Stimulated activated CD4-positive, alpha-beta T cell treated with anti-CD3 and anti-CD28 coated beads, Interleukin-12 subunit alpha, Interleukin-12 subunit beta, amount 100 ng/mL, for 4 hours (primary cell): ENCODE results near the gene CASZ1.

Source experiments
- DNase-seq: peaks from one replicate; pipeline ENCODE4 v3.0.0-alpha.2; 2020

Gene CASZ1

GRCh38 chr1:10745886-10746455 lies 50.5 kb downstream of the CASZ1 start:
- no peak for DNase-seq

GRCh38 chr1:10745383-10745782 lies 51.1 kb downstream of the CASZ1 start:
- no peak for DNase-seq

- DNase-seq, result no peak
Observed at GRCh38 chr1:10744654-10745238, 51.7 kb downstream of the CASZ1 start.

GRCh38 chr1:10744029-10744428 lies 52.4 kb downstream of the CASZ1 start:
- no peak for DNase-seq

GRCh38 chr1:10741696-10742095 lies 54.8 kb downstream of the CASZ1 start:
- no peak for DNase-seq

GRCh38 chr1:10740123-10740522 lies 56.3 kb downstream of the CASZ1 start:
- DNase-seq, result no peak

- DNase-seq, result no peak
Observed at GRCh38 chr1:10739589-10739988, 56.9 kb downstream of the CASZ1 start.

- no peak for DNase-seq
Observed at GRCh38 chr1:10738061-10739058, 58.1 kb downstream of the CASZ1 start.

GRCh38 chr1:10737651-10738050 lies 58.8 kb downstream of the CASZ1 start:
- no peak for DNase-seq

- DNase-seq, result no peak
Observed at GRCh38 chr1:10736634-10737586, 59.5 kb downstream of the CASZ1 start.

- DNase-seq, result no peak
Observed at GRCh38 chr1:10735563-10736305, 60.7 kb downstream of the CASZ1 start.

GRCh38 chr1:10734962-10735544 lies 61.4 kb downstream of the CASZ1 start:
- no peak for DNase-seq

GRCh38 chr1:10734375-10734774 lies 62.1 kb downstream of the CASZ1 start:
- no peak for DNase-seq

- DNase-seq, result peak; percentile 44
Observed at GRCh38 chr1:10733474-10734366, 62.7 kb downstream of the CASZ1 start.

- DNase-seq, result no peak
Observed at GRCh38 chr1:10730985-10731384, 65.5 kb downstream of the CASZ1 start.

GRCh38 chr1:10728595-10729410 lies 67.6 kb downstream of the CASZ1 start:
- no peak for DNase-seq

- DNase-seq, result no peak
Observed at GRCh38 chr1:10727751-10728232, 68.7 kb downstream of the CASZ1 start.

GRCh38 chr1:10726355-10726754 lies 70.1 kb downstream of the CASZ1 start:
- DNase-seq, result no peak
